CD4-positive, alpha-beta T cell treated with Interleukin-4 for 4 hours (primary cell): ENCODE measurements around the gene ATP1B4.

Experiments
- DNase-seq: peaks from one replicate; pipeline ENCODE4 v3.0.0-alpha.2; 2020

The ATP1B4 gene

DNA sequence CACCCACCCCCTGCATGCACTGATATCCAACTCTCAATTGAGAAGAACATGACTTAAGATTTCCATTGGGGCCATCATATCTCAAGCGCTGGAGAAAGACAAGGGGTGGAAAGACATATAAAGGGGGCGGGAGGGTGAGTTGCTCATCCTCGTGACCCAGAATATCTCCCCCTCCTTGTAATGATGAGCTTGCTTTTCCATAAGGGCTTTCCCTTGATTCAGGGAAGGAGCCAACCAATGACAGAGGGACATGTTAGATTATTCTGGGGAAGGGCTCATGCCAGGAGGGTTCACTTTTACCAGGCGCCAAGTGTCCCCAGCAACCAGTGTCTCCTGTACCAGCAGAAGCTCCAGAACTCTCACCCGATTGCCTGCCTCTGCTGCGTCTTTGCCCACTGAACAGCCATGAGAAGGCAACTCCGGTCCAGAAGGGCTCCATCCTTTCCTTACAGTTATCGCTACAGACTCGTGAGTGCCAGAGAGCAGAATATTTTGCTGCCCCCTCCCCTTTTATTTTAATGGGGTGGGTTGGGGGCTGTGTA lies at the start of gene ATP1B4:
Gene ATP1B4, plus strand, starts transcription at position 326 of the 542 bp plus-strand sequence. Its CDS starts 80 bp downstream, at position 406.
- no peak for DNase-seq

DNA sequence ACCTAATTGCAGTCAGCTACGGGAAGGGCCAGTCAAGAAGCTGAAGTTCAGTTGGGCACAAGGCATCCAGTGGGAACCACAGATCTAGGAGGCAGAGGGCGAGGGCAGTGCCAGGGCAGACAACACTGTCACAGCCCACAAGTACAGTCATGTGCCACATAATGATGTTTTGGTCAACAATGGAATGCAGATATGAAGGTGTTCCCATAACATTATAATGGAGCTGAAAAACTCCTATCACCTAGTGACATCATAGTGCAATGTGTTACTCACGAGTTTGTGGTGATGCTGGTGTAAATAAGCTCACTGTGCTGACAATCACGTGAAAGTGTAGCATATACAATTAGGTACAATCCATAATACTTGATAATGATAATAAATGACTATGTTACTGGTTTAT lies 46.1 kb upstream of the ATP1B4 start:
- DNase-seq: no peak

- DNase-seq: no peak
Measured at GRCh38 chrX:120316587-120317283, 45.2 kb upstream of the ATP1B4 start.

DNA sequence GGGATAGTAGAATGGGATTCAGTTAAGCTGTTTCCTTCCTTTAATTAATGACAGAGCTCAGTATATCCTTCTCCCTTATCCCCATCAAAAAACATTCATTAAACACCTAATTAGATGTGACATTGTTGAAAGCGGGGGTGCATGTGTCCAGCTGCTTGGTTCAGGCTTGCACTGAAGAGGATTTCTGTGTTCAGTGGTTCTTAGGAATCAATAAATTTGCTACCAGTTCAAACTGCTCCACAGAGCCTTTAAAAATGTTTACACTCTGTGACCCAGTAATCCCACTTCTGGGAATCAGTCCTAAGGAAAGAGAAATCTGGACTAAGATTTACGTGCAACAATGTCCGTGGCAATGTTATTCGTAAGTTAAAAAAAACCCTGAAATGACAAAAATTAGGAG lies 43.5 kb upstream of the ATP1B4 start:
- no peak for DNase-seq

DNA sequence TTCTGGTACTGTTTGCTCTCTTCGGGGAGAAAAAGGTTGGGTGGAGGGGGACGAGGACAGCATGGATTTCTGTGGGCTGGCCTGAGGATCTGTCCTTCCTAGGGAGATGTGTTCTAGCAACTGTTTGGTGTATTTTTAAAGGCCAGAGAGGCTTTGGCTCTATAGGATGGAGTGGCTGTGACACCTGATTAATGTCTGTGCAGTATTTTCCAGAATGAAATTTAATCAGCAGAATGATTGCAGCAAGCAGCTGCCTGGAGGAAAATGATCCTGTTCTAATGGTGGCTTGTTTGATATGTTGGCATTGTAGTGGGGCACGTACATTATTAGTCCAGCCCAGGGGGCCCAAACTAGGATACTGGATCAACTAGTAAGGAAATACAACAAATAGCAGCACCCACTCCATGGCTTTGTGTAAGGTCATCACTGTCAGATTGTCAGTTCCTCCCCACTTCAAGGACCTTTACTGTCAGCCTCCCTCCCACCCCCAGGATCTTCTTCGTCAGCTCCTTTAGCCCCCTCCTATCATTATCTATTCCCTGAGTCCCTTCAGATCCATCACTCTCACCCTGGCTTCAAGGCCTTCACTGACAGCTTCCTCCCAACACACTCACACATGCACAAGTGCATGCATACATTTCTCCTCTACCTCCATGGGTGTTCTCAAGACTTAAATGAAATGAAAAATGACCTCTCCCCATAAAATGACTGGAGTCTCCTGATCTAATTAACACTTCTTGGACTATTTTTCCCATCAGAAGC lies 40.2 kb upstream of the ATP1B4 start:
- DNase-seq: no peak

GRCh38 chrX:120331116-120331515 lies 30.8 kb upstream of the ATP1B4 start:
- no peak for DNase-seq

GRCh38 chrX:120332394-120332793 lies 29.5 kb upstream of the ATP1B4 start:
- DNase-seq: no peak

DNA sequence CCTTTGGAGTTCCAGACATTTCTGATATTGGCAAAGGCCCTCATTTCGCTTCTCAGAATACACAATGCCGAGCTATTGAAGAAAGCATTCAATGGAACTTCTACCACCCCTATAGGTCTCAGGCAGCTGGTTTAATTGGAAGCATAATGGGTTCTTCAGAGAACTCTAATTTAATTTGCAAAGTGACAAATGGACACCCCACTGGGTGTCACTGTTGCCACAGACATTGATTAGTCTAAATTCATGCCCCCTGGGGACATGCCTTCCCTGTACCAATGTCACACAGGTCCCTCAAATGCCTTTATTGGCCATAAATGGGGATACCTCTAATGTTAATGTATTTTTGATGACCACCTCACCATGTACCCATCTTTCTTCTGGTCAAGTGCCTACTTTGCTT lies 27.7 kb upstream of the ATP1B4 start:
- DNase-seq: peak; percentile 10

GRCh38 chrX:120334603-120335002 lies 27.3 kb upstream of the ATP1B4 start:
- no peak for DNase-seq

DNA sequence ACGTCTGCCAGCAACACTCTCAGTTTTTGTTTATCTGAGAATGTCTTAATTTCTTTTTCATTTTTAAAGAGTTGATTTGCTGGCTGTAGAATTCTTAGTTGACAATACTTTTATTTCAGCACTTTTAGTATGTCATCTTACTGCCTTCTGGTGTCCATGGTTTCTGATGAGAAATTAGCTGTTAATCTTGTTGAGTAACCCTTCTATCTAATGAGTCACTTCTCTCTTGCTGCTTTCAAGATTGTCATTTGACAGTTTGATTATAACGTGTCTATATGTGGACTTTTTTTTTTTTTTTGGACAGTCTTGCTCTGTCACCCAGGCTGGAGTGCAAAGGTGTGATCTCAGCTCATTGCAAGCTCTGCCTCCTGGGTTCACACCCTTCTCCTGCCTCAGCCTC lies 26.6 kb upstream of the ATP1B4 start:
- no peak for DNase-seq

DNA sequence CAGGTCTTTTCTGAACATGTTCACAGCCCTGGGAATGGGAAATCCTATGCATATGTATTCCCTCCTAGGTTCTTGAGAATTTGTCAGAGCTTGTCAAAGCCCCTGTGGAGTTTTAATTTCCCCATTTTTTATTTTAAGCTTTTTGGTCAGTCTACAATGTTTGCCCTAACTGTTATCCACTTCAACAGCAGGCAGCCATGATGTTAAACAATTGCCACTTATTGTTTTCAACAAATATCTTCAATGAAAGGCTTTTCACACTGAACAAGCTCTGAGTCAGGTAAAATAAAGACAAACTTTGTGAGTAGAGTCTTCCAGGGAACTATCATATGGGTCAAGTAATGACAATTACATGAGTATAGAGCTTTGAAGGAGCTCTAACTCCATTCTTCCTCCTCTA lies 25.0 kb upstream of the ATP1B4 start:
- DNase-seq: no peak

GRCh38 chrX:120344566-120344965 lies 17.3 kb upstream of the ATP1B4 start:
- DNase-seq: peak; percentile 14

GRCh38 chrX:120350450-120351138 lies 11.3 kb upstream of the ATP1B4 start:
- no peak for DNase-seq

- DNase-seq: no peak
Measured at GRCh38 chrX:120356084-120356483, 5.8 kb upstream of the ATP1B4 start.

DNA sequence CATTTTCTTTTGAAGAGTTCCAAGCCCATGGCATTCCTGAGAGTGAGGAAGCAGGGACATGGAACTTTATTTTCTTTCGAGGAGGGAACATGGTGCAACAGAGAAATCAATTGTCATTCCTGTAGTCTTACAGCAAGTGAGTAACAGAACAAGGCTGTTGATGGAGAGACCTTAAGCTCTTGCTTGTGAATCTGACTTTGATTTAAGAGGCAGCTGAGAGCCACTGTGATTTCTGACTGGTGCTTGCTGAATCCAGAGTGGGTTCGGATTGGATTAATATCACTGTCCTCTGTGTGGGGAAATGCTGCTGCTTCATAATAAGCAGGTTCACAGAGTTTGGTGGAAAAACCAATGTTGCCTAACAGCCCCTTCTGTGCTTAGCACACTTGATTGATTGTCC lies 4.7 kb upstream of the ATP1B4 start:
- DNase-seq: no peak

- no peak for DNase-seq
Measured at GRCh38 chrX:120358737-120359456, 3.0 kb upstream of the ATP1B4 start.

GRCh38 chrX:120365320-120365719 lies 3.4 kb downstream of the ATP1B4 start:
- peak; percentile 38 for DNase-seq

GRCh38 chrX:120365968-120366367 lies 4.1 kb downstream of the ATP1B4 start:
- no peak for DNase-seq

GRCh38 chrX:120366794-120367193 lies 4.9 kb downstream of the ATP1B4 start:
- DNase-seq: no peak

DNA sequence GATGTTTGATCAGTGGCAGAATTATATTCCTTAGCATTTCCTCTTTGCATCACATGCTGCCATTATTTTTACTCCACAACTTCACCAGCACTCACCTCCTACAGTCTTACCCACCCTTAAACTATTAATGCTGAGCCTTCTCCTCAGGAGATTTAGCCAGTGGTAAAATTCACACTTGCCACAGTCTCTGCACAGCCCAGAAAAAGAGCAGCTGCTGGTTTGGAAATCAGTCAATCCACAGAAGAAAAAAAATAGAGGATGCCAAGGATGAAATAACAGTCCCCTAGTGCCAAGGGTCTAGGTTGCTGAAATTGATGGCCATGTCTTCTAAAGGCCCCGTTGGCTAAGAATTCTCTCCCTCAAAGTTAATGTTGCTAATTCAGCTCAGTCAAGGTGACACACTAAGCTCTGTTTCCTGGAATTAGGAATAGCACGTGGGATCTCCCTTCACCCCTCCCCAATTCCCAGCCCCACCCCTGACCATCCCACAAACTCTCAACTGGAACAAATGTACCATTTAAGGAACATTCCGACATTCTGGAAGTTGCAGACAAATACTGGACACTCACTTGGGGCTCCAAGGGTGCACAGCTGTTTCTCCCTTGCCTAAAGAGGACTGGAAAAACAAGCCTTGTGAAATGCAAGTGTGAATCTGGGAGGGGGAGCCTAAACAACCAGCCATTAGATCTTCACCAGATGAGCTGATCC lies 5.7 kb downstream of the ATP1B4 start:
- no peak for DNase-seq

- DNase-seq: no peak
Measured at GRCh38 chrX:120372667-120373370, 10.9 kb downstream of the ATP1B4 start.

DNA sequence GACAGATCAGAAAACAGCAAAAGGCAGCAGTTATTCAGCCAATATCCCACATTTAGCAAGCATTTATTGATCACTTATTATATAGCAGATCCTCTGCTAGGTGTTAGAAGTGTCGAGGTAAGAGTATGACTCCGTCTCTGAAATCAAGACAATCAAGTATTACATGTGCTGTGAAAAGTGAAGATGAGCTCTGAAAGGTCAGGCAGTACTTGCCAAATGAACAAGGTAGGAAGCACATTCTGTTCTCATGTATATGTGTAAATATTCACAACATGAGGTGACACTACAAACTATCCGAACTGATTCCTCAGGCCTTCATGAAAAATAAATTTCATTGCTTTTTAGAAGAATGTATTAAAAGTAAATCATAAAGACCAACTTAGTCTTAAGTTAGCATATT lies 15.3 kb downstream of the ATP1B4 start:
- DNase-seq: no peak
